ENCODE measurements around the gene CDH26. TPM values are rescaled to one million over a fixed set of nuclear protein-coding genes. Genes with fewer than 3 reads are reported as not detected.

CDH26 gene
- total RNA-seq, 1 donor from 2014 or later: 0.47 TPM

GRCh38 chr20:60001108-60001507 is 42.9 kb downstream of the CDH26 start:
- intact Hi-C loops (cut with micrococcal nuclease): no loop called here
- Mint-ChIP-seq H3K36me3 (ENCODE audit: low read depth) (no peaks in the 10 kb centered on the region), H3K9me3 (no peaks in the 10 kb centered on the region), H3K4me3 (no peak overlapping the region), H3K27ac (no peak overlapping the region), H3K4me1 (no peaks in the 10 kb centered on the region), H3K27me3 (no peaks in the 10 kb centered on the region)
- DNase-seq: peak; percentile 22

GRCh38 chr20:60003776-60004175 is 45.6 kb downstream of the CDH26 start:
- Mint-ChIP-seq H3K4me1 (peaks cover 2% of the 10 kb centered on the region), H3K27me3 (no peaks in the 10 kb centered on the region), H3K9me3 (no peaks in the 10 kb centered on the region), H3K4me3 (no peak overlapping the region), H3K27ac (no peak overlapping the region), H3K36me3 (ENCODE audit: low read depth) (no peaks in the 10 kb centered on the region)
- intact Hi-C loops (cut with micrococcal nuclease): no loop called here
- peak; percentile 42 for DNase-seq

- Mint-ChIP-seq H3K4me3 (no peak overlapping the region), H3K27ac (no peak overlapping the region), H3K9me3 (no peaks in the 10 kb centered on the region), H3K27me3 (peaks cover 4% of the 10 kb centered on the region), H3K36me3 (ENCODE audit: low read depth) (no peaks in the 10 kb centered on the region), H3K4me1 (peaks cover 6% of the 10 kb centered on the region)
- no peak for DNase-seq
- intact Hi-C loops (cut with micrococcal nuclease): no loop called here
Observed at GRCh38 chr20:60006261-60006660, 48.0 kb downstream of the CDH26 start.

- intact Hi-C loops (cut with micrococcal nuclease): no loop called here
- Mint-ChIP-seq H3K4me1 (peaks cover 13% of the 10 kb centered on the region), H3K4me3 (no peak overlapping the region), H3K27me3 (peaks cover 8% of the 10 kb centered on the region), H3K27ac (no peak overlapping the region), H3K9me3 (no peaks in the 10 kb centered on the region), H3K36me3 (ENCODE audit: low read depth) (no peaks in the 10 kb centered on the region)
- DNase-seq: no peak
Observed at GRCh38 chr20:60007464-60007863, 49.2 kb downstream of the CDH26 start.

- Mint-ChIP-seq H3K4me1 (peaks cover 13% of the 10 kb centered on the region), H3K4me3 (no peak overlapping the region), H3K9me3 (no peaks in the 10 kb centered on the region), H3K27me3 (peaks cover 8% of the 10 kb centered on the region), H3K27ac (no peak overlapping the region), H3K36me3 (ENCODE audit: low read depth) (no peaks in the 10 kb centered on the region)
- peak; percentile 59 for DNase-seq
- intact Hi-C loops (cut with micrococcal nuclease): no loop called here
Observed at GRCh38 chr20:60008130-60008808, 50.0 kb downstream of the CDH26 start.

- H3K9me3 Mint-ChIP-seq: no peaks in the 10 kb centered on the region
- DNase-seq: no peak
- H3K27ac Mint-ChIP-seq: no peak overlapping the region
- peaks cover 13% of the 10 kb centered on the region for H3K4me1 Mint-ChIP-seq
- intact Hi-C loops (cut with micrococcal nuclease): no loop called here
- peaks cover 8% of the 10 kb centered on the region for H3K27me3 Mint-ChIP-seq
- H3K36me3 Mint-ChIP-seq (ENCODE audit: low read depth): no peaks in the 10 kb centered on the region
- H3K4me3 Mint-ChIP-seq: no peak overlapping the region
Observed at GRCh38 chr20:60009318-60009717, 51.1 kb downstream of the CDH26 start.

- Mint-ChIP-seq H3K4me1 (peaks cover 13% of the 10 kb centered on the region), H3K27ac (no peak overlapping the region), H3K4me3 (no peak overlapping the region), H3K27me3 (peaks cover 11% of the 10 kb centered on the region), H3K36me3 (ENCODE audit: low read depth) (no peaks in the 10 kb centered on the region), H3K9me3 (no peaks in the 10 kb centered on the region)
- intact Hi-C loops (cut with micrococcal nuclease): no loop called here
- no peak for DNase-seq
Observed at GRCh38 chr20:60009826-60010616, 51.8 kb downstream of the CDH26 start.

- H3K27ac Mint-ChIP-seq: no peak overlapping the region
- H3K4me3 Mint-ChIP-seq: no peak overlapping the region
- H3K27me3 Mint-ChIP-seq: peaks cover 17% of the 10 kb centered on the region
- H3K9me3 Mint-ChIP-seq: no peaks in the 10 kb centered on the region
- intact Hi-C loops (cut with micrococcal nuclease): no loop called here
- no peaks in the 10 kb centered on the region for H3K36me3 Mint-ChIP-seq (ENCODE audit: low read depth)
- peaks cover 13% of the 10 kb centered on the region for H3K4me1 Mint-ChIP-seq
- DNase-seq: no peak
Observed at GRCh38 chr20:60010689-60011458, 52.7 kb downstream of the CDH26 start.

GRCh38 chr20:60011512-60012507 is 53.6 kb downstream of the CDH26 start:
- H3K36me3 Mint-ChIP-seq (ENCODE audit: low read depth): no peaks in the 10 kb centered on the region
- no peaks in the 10 kb centered on the region for H3K9me3 Mint-ChIP-seq
- H3K27ac Mint-ChIP-seq: no peak overlapping the region
- peaks cover 20% of the 10 kb centered on the region for H3K27me3 Mint-ChIP-seq
- intact Hi-C loops (cut with micrococcal nuclease): no loop called here
- no peak for DNase-seq
- H3K4me1 Mint-ChIP-seq: peaks cover 13% of the 10 kb centered on the region
- no peak overlapping the region for H3K4me3 Mint-ChIP-seq

- Mint-ChIP-seq H3K9me3 (no peaks in the 10 kb centered on the region), H3K27me3 (peaks cover 24% of the 10 kb centered on the region), H3K27ac (no peak overlapping the region), H3K36me3 (ENCODE audit: low read depth) (no peaks in the 10 kb centered on the region), H3K4me1 (peaks cover 11% of the 10 kb centered on the region), H3K4me3 (no peak overlapping the region)
- DNase-seq: no peak
- intact Hi-C loops (cut with micrococcal nuclease): no loop called here
Observed at GRCh38 chr20:60013296-60014139, 55.3 kb downstream of the CDH26 start.

- Mint-ChIP-seq H3K4me3 (no peak overlapping the region), H3K27ac (no peak overlapping the region), H3K4me1 (peaks cover 7% of the 10 kb centered on the region), H3K36me3 (ENCODE audit: low read depth) (no peaks in the 10 kb centered on the region), H3K27me3 (peaks cover 23% of the 10 kb centered on the region), H3K9me3 (no peaks in the 10 kb centered on the region)
- DNase-seq: no peak
- intact Hi-C loops (cut with micrococcal nuclease): no loop called here
Observed at GRCh38 chr20:60016406-60016805, 58.2 kb downstream of the CDH26 start.

- intact Hi-C loops (cut with micrococcal nuclease): no loop called here
Observed at GRCh38 chr20:60020251-60020650, 62.0 kb downstream of the CDH26 start.

More at GRCh38 chr20:60020251-60020650, 62.0 kb downstream of the CDH26 start:
- H3K36me3 Mint-ChIP-seq (ENCODE audit: low read depth): no peaks in the 10 kb centered on the region
- no peak overlapping the region for H3K27ac Mint-ChIP-seq
- no peaks in the 10 kb centered on the region for H3K9me3 Mint-ChIP-seq
- no peak for DNase-seq
- H3K4me1 Mint-ChIP-seq: no peaks in the 10 kb centered on the region
- peaks cover 15% of the 10 kb centered on the region for H3K27me3 Mint-ChIP-seq
- no peak overlapping the region for H3K4me3 Mint-ChIP-seq
